OCI-LY3 (cell line): Measurements from ENCODE around the gene FBXO33.

Experiments
- H2AFZ ChIP-seq: fragments of 200-600, 300-600 bp; shearing (Covaris generic); 2 replicates; pipeline ENCODE4 v1.6.0; 2014; ENCODE audit warnings: antibody characterized with exemption, low read depth, low read length
- H3K27ac ChIP-seq: fragments of 200-600, 300-600 bp; sonication (generic); 2 replicates; pipeline ENCODE4 v1.5.1; 2014; ENCODE audit warnings: mild to moderate bottlenecking, low read length, moderate library complexity, mixed read lengths
- H3K27me3 ChIP-seq: fragments of 200-600, 300-600 bp; sonication (generic); 2 replicates; pipeline ENCODE4 v1.6.1; 2014; ENCODE audit warnings: low read depth, low read length, mixed read lengths
- H3K36me3 ChIP-seq: fragments of 200-600, 300-600 bp; sonication (generic); replicated peaks from 2 replicates; pipeline ENCODE3; 2014; ENCODE audit warnings: low read depth, low read length, mixed read lengths
- H3K4me1 ChIP-seq: fragments of 300-600, 200-600 bp; sonication (generic); 2 replicates; pipeline ENCODE4 v1.6.1; 2014; ENCODE audit warnings: low read length, mixed read lengths
- H3K4me2 ChIP-seq: fragments of 200-600, 300-600 bp; sonication (generic); 2 replicates; pipeline ENCODE4 v1.6.1; 2014; ENCODE audit warnings: low read length, mixed read lengths
- H3K4me3 ChIP-seq: fragments of 300-600, 200-600 bp; sonication (generic); 2 replicates; pipeline ENCODE4 v1.5.1; 2014; ENCODE audit warnings: antibody characterized with exemption, mild to moderate bottlenecking, low read length, moderate library complexity
- H3K79me2 ChIP-seq: fragments of 300-600, 200-600 bp; shearing (Covaris generic); 2 replicates; pipeline ENCODE4 v1.6.1; 2014; ENCODE audit warnings: mild to moderate bottlenecking, low read length, mixed read lengths
- H3K9ac ChIP-seq: fragments of 300-600, 200-600 bp; shearing (Covaris generic); 2 replicates; pipeline ENCODE4 v1.6.0; 2014; ENCODE audit warnings: mild to moderate bottlenecking, low read length, moderate library complexity
- H3K9me3 ChIP-seq: fragments of 200-600, 300-600 bp; shearing (Covaris generic); 2 replicates; pipeline ENCODE4 v1.6.1; 2014; ENCODE audit warnings: low read length, mixed read lengths; ENCODE audit not compliant: insufficient read depth
- H4K20me1 ChIP-seq: fragments of 200-600, 300-600 bp; sonication (generic); 2 replicates; pipeline ENCODE4 v1.6.1; 2016; ENCODE audit warnings: low read length, mixed read lengths; ENCODE audit not compliant: insufficient read depth
- EZH2phosphoT487 ChIP-seq: fragments of 200-600 bp; shearing (Covaris generic); IDR thresholded peaks from 2 replicates; pipeline ENCODE4 v1.6.1; 2018; ENCODE audit warnings: antibody characterized with exemption, mixed run types, low read depth
- TF ChIP-seq, protein P1 (sequence below): fragments of 200-600, 300-600 bp; sonication (generic); IDR thresholded peaks from 2 replicates; pipeline ENCODE4 v1.5.1; 2014; ENCODE audit warnings: antibody characterized with exemption, low read length, low read depth

FBXO33 gene

DNA sequence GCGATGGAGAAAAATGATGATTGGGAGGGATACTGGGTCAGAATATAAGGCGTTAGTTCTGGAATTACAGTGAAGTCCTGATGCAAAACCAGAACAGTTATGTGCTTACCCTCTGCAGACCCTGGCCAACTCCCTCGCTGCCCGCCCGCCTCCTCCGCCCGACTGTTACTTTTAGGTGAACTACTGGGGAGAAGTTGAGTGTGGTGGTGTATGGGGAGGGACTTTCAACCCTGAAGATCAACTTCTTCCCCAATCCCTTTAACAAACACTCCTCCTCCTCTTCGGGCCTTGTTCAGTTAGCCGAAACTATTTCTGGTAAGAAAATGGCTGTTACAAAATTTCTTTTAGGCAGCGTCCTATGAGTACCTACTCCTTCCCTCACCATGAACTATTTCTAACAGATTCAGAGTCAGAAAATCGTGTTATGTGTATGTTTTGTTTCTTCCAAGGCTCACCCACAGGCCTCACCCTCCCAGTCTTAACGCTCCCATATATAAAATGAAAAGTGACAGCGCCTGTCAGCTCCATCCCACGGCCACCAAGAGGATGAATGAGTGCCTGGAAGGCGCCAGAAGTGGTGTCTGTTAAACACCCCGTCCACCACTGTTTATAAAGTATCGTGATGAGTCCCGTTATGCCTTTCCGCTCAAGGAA lies 1.3 kb downstream of the FBXO33 start:
- no peak for TF ChIP-seq EZH2phosphoT487
- TF ChIP-seq, protein P1, sequence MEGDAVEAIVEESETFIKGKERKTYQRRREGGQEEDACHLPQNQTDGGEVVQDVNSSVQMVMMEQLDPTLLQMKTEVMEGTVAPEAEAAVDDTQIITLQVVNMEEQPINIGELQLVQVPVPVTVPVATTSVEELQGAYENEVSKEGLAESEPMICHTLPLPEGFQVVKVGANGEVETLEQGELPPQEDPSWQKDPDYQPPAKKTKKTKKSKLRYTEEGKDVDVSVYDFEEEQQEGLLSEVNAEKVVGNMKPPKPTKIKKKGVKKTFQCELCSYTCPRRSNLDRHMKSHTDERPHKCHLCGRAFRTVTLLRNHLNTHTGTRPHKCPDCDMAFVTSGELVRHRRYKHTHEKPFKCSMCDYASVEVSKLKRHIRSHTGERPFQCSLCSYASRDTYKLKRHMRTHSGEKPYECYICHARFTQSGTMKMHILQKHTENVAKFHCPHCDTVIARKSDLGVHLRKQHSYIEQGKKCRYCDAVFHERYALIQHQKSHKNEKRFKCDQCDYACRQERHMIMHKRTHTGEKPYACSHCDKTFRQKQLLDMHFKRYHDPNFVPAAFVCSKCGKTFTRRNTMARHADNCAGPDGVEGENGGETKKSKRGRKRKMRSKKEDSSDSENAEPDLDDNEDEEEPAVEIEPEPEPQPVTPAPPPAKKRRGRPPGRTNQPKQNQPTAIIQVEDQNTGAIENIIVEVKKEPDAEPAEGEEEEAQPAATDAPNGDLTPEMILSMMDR, result no peak
- Histone ChIP-seq H2AFZ (no peak overlapping the region), H3K9ac (peak overlapping the region; percentile 78), H3K79me2 (peaks cover 30% of the 10 kb centered on the region), H3K4me3 (peak overlapping the region; percentile 97), H4K20me1 (peaks cover 17% of the 10 kb centered on the region), H3K4me2 (peak overlapping the region; percentile 97), H3K27me3 (no peaks in the 10 kb centered on the region), H3K36me3 (no peaks in the 10 kb centered on the region), H3K27ac (no peak overlapping the region), H3K9me3 (no peaks in the 10 kb centered on the region), H3K4me1 (peaks cover 21% of the 10 kb centered on the region)

DNA sequence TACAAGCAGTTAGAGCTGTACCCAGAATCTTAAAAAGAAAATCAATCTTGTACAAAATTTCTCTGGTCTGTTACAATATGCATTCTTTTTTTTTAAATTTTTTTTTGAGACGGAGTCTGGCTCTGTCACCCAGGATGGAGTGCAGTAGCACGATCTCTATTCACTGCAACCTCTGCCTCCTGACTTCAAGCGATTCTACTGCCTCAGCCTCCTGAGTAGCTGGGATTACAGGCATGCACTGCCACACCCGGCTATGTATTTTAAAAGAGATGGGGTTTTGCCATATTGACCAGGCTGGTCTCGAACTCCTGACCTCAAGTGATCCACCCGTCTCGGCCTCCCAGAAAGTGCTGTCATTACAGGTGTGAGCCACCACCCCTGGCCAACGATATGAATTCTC lies 4.1 kb downstream of the FBXO33 start:
- H3K79me2 ChIP-seq, result peaks cover 33% of the 10 kb centered on the region
- no peaks in the 10 kb centered on the region for H3K9me3 ChIP-seq
- no peak overlapping the region for H3K9ac ChIP-seq
- no peaks in the 10 kb centered on the region for H3K27me3 ChIP-seq
- H3K4me3 ChIP-seq, result no peak overlapping the region
- no peak overlapping the region for H3K4me2 ChIP-seq
- H2AFZ ChIP-seq, result no peak overlapping the region
- H4K20me1 ChIP-seq, result peaks cover 17% of the 10 kb centered on the region
- H3K36me3 ChIP-seq, result no peaks in the 10 kb centered on the region
- TF ChIP-seq, protein P1, result no peak
- no peak for TF ChIP-seq EZH2phosphoT487
- peaks cover 21% of the 10 kb centered on the region for H3K4me1 ChIP-seq
- H3K27ac ChIP-seq, result no peak overlapping the region

DNA sequence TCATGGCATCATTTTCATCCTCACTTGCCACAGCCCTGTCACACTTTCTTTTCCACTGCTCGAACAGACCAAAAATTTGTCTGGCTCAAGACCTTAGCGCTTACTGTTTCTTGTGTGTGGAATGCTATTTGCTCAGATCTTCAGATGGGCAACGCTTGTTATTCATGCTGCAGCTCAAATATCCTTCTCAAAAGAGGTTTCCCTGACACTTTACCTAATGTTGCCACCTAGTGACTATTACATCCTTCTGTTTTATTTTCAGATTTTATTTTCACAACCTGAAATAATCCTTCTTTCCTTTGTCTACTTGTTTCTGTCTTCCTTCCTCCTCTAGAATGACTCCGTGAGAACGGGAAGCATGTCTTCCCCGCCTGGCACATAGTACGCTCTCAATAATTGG lies 5.6 kb downstream of the FBXO33 start:
- Histone ChIP-seq H2AFZ (no peak overlapping the region), H3K9me3 (no peaks in the 10 kb centered on the region), H3K27me3 (no peaks in the 10 kb centered on the region), H3K9ac (no peak overlapping the region), H3K4me1 (peaks cover 21% of the 10 kb centered on the region), H3K27ac (no peak overlapping the region), H3K4me3 (no peak overlapping the region), H4K20me1 (peaks cover 17% of the 10 kb centered on the region), H3K36me3 (no peaks in the 10 kb centered on the region), H3K79me2 (peaks cover 31% of the 10 kb centered on the region), H3K4me2 (peak overlapping the region; percentile 25)
- TF ChIP-seq, protein P1, result peak; percentile 51
- no peak for TF ChIP-seq EZH2phosphoT487

DNA sequence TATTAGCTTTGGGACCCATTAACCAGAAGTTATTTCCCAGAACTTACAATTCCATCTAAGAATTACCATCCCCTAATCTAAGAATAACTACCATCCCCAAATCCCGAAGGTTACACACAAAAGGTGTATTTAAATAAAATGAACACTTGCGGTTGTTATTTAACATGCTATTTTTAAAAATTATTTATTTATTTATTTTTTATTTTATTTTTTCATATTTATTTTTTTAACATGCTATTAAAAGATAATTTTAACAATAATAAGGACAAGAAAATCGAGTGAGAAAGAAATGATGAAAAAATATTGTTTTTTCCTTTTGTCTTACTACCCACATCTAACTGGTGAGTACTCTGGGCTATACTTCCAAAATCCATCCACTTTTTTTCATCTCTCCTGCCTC lies 6.3 kb downstream of the FBXO33 start:
- Histone ChIP-seq H3K9me3 (no peaks in the 10 kb centered on the region), H3K79me2 (peaks cover 24% of the 10 kb centered on the region), H3K36me3 (no peaks in the 10 kb centered on the region), H3K27ac (no peak overlapping the region), H2AFZ (no peak overlapping the region), H3K9ac (no peak overlapping the region), H3K4me1 (peaks cover 20% of the 10 kb centered on the region), H3K4me2 (no peak overlapping the region), H3K27me3 (no peaks in the 10 kb centered on the region), H4K20me1 (peaks cover 13% of the 10 kb centered on the region), H3K4me3 (no peak overlapping the region)
- no peak for TF ChIP-seq EZH2phosphoT487
- TF ChIP-seq, protein P1, result no peak
